HG02870 (cell line): Measurements from ENCODE around the gene CNTNAP2.

Experiments
- ATAC-seq: cut with Tn5 transposase; IDR thresholded peaks from one replicate; pipeline ENCODE4 v1.9.1; 2021; ENCODE audit warnings: mild to moderate bottlenecking, moderate library complexity; ENCODE audit not compliant: unreplicated experiment

CNTNAP2 gene

DNA sequence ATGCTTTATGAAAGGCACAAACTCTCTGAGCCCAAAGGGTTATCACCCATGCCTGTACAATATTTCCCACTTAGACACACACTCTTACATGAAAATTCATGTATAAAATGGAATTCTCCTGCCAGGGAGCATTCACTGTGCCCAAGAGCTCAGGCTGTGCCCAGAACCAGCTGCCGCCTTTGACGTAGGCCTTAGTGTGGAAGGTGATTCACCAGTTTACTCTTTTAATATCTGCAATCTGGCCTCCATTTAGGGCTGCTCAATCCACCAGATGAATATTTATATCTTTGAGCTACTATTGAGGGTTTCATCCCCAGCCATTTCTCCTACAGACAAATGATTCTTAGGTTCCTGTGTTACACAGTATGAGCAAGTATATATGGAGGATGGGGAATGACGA lies 849.7 kb downstream of the CNTNAP2 start:
- no peak for ATAC-seq

DNA sequence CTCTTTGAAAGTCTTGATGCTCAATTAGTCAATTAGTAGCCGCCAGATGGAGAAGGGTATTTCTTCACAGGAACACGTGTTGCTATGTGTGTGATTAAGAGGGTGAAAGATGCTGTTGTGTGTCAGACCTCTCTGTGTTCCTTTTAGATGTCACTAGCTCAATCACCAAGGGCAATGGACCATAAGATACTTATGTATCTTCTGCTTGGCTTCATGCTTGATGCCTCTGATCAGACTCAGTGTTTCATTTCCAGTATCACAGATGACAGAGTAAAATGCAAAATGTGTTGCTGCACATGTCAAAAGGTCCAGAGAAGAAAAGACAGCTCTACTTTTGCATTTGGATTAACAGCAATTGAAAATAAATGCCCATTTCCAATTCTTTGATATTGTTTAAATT lies 865.9 kb downstream of the CNTNAP2 start:
- ATAC-seq = no peak

DNA sequence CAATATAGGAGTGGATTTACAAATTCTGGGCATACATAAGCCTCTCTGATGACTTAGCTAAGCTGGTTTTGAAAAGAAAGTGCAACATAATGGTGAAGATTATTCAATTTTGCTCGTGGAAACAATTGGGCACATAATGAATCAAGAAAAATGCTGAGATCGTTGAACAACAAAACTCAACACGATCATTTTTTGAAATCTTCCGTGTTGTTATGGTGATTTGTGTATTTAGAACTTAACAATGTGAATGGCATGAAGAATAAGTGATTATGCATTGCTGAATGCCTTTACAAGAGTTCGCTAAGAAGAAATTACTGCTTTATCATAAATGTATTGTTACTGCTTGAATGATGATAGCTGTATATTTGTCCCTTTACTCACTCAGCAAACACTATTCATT lies 875.0 kb downstream of the CNTNAP2 start:
- ATAC-seq = no peak

DNA sequence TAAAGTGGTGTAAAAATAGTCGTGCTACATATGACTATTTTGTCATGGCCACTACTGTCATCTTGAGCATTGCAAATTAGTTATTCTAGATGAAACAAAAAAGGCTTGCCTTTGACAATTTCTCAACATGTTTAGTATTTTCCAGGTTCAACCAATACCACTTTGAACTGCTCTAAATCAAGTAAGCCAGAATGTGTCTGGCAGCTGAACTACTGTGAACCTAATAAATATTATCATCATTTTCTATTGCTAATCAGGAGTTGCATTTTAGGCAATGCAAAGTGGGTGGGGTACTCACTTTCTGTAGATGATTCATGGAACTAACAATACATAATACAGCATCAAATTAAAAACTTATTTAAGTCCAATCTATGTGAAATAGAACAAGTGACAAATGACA lies 877.2 kb downstream of the CNTNAP2 start:
- no peak for ATAC-seq

DNA sequence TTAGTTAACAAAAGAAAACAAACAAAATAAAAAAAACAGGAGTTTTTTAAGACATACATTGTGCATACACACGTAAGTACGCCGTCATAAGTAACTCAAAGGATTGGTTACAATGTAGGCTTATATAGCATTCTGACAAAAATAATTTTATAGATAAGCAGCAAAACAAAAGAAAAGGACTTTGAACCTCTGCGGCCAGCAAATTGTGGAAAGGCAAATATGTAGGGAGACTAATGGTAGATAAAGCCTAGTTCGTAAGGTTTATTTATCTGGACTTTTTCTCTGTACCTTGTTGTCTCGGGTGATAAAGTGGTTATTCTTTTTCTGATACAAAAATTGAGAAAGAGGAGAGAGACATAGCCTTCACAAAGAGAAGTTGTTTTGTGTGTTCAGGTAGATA lies 891.9 kb downstream of the CNTNAP2 start:
- no peak for ATAC-seq

DNA sequence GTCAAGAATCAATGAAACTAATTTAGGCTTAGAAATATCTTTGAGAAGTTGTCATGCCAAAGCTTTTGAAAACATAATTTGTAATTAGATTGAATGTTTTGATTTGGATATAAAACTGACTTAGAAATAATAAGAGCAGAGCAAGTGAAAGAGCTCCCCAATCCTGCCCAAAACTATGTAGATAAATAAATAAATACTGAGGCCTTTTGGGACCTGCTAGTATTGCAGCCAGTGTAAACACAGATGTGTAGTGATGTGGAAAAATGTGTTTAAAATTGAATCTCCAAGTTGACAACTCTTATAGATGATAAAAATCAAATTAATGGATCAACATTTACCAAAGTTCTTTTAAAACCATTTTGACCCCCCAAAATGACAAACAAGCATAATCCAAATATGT lies 896.1 kb downstream of the CNTNAP2 start:
- no peak for ATAC-seq

DNA sequence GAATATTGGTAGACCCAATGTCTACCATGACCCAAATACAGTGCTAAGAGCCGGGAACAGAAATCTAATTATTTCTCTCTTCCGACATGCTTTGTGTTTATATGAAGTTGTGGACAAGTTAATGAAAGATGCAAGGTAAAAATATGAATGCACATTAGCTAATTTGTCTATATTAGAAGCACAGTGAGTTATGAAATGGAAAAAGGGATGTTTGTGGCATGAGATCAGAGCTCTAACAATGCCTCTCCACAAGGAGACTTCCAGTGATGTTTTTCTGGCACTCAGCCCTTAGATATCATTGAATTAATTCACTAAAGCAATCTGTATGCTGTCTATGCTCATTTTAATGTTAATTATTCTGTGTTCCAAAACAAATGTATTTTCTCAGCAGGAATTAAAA lies 897.2 kb downstream of the CNTNAP2 start:
- ATAC-seq = no peak

DNA sequence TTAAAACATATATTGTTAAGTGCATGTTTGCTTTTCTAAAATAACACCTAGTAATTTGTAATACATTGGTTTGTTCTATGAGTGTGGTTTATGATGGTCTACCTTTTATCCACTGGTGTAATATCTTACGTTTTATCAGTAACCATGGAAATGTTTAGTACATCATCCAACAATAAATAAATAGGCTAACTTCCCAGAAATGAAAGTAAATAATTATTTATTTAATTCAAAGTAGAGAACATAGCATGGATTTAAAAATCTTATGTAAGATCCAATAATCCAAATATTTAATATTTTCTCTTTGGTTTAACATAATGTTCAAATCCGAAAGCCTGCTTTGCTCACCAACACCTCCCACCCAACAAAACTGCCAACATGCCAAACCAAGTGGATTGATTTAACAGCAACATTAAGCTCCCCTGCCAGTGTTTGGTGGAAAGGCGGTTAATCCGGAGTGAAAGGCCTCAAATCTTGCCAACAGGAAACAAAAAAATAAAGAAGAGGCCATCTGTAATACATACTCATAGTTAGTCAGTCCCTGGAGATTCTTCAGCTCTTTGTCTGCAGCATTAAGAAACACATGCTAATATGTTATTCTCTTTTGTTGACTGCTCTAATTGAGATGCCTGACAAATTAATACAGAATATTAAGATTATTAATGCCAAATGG lies 897.8 kb downstream of the CNTNAP2 start:
- no peak for ATAC-seq

DNA sequence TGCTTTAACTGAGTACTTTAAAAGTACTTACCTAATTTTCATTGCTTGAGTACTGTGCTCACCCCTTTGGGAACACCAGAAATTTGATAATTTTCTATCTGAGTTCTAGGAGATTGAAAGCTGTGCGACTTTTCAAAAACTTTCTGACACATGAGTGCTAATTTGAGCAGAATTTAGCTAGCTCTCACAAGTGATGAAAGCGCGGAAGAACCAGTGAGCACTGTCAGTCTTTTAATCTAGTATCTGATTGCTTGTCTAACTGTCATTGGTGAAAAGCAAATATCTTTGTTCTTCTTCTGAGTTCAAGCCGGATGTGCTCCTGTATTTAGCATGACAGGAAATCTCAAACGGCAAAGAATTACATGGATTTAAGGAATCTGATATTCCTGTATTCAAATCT lies 899.4 kb downstream of the CNTNAP2 start:
- ATAC-seq = no peak

DNA sequence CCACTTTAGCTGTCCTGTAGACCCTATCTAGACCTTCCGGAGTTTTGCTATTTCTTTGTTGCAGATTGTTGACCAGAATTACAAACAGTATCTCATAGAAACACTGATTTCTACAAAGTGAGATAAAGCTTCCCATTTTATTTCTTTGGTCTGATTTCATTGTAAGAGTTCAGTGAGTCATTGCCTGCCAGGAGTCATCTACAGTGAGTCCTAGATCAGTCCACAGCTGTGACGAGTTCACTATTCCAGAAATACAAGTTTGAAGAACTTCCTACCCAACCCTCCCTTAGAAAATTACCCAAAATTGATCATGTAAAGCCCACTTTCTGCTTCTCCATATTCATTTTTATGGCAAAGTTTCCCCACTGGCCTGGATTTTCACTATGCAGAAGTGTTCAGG lies 905.5 kb downstream of the CNTNAP2 start:
- no peak for ATAC-seq

DNA sequence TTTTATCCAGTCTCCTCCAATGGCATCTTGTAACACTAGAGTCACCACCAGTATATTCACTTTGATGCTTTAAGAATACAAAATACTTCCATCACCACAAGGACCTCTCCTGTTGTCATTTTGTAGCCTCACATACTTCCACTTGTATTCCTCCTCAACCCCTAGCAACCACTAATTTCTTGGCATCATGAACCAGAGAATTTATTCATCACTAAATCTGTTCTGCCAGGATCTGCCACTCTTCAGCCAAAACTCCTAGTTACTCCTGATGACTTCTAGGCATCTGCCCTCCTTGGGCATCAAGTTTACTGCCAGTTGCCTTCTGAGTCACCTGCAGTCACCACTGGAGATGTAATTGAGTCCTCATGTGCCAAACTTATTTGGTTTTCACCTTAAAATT lies 906.8 kb downstream of the CNTNAP2 start:
- ATAC-seq = no peak

DNA sequence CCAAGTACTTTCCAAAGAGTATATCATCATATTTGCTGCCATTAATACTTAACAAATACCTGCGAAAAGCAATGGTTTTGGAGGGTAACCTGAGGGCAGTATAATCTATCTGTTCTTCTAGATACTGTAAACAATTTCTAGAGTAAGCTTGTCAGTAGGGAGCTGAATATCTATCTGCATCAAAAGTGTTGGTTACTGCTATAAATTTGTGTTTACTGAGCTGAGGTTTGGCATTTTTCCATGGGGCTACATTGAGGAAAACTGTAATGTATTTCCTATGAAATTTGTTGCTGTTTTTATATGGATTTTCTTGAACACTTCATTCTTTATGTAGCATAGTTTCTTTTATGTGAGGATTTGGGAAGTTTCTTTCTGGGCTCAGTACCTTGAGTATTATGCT lies 913.4 kb downstream of the CNTNAP2 start:
- ATAC-seq = no peak

DNA sequence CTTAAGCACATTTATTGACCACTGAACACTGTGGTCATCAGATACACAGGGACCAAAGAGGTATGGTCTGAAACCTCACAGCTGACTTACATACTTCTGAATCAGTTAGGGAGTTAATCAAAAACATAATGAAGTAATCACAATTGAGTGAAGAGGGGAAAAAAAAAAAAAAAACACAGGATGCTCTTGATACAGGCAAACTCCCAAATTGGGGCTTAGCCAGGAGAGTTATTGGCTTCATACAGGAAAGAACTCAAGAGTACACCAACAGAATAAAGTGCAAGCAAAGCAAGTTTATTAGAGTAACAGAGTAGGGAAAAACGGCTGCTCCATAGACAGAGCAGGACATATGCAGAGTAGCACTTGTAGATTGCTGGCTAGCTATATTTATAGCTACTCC lies 917.0 kb downstream of the CNTNAP2 start:
- ATAC-seq = no peak

DNA sequence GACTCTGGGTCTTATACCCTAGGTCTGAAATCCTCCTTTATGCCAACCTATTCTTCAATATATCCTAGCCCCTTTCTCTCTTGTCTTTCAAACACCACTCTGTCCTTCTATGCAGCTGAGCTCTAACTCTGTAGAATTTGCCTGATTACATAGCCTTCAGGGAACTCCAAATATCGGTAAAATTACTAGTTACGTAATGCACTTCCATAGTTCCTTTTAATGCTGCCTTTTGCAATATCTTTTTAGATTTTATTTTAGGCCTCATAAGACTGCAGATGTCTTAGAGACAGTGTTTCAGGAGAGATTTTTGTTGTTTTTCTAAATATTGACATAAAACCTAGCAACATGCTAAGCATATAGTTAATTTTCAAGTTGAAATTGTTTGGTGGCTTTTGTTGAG lies 924.8 kb downstream of the CNTNAP2 start:
- no peak for ATAC-seq

DNA sequence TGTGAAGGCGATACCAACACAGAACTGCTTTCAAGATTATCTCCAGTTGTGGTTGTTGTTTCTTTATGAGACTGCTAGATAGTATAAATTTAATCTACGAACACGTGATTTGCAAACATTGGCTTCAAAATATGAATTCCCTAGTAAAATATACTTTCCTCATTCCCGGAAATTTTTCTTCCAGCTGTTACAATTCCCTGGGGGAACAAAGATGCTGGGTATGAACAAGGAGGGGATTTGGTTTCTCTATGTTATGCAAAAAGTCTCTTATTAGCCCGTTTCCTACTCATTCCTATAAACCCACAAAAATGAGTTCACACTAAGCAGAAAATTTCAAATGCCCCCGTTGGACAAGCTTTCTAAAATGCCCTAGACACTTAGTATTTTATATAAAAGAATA lies 928.3 kb downstream of the CNTNAP2 start:
- ATAC-seq = no peak

DNA sequence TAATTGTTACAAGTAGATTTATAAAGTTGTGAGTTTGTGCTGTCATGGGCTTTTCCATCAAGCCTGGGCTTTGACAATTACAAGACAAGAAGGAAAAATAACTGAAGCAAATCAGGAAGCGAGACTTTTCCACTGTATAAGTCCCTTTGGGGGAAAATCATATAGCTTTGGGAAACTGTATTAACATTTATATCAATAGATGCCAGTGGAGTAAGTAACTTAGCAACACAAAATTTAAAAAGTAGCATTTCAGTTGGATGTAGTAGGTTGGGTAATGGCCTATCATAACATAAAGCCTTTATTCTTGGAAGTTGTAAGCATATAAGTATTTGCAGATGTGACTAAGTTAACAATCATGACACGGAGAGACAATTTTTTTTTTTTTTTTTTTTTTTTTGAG lies 931.1 kb downstream of the CNTNAP2 start:
- ATAC-seq = no peak

DNA sequence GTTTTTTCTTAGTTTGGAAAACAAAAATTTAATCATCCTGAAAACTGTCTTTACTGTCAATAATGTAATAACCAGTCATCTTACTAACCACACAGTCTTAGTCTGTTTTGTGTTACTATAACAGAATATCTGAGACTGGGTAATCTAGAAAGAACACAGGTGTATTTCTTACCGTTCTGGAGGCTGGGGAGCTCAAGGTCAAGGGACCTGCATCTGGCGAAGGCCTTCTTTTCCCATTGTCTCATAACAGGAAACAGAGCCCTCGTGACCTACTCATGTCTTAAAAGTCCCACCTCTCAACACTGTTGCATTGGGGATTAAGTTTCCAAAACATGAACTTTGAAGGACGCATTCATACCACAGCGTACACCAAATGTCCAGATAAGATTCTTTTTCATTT lies 932.3 kb downstream of the CNTNAP2 start:
- no peak for ATAC-seq

DNA sequence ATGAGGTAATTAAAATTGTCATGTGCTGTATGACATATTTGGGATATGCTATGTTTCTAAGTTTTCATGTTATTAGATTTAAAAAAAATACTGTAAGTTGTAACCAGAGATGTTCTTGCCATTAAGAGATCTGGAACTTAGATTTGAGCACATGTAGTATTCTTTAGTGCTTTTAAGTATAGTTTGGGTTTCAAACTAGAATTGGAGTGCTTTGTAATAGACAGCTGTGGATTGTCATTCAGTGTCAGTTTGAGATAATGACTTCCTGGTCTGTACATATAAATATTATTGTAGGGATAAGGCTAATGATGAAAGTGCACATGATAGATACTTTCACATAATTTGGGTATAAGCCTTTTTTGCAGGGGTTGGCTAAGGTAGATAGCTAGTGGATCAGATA lies 936.2 kb downstream of the CNTNAP2 start:
- ATAC-seq = no peak

DNA sequence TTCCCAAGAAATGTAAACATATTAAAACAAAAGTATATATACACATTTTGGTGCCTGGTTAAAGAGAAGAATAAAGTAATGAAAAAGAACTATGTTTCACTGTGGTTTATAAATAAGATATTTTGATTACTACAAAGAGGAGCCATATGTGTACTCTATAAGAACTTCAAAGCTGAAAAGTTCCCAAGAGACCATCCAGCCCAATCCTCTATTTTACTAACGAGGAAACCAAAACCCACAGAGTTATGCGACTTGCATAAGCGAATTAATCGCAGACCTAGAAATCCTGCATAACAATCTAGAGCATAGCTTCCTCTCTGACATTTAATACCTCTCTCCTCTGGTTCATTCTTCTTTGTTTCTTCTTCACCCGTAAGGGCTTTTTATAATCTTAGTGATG lies 937.1 kb downstream of the CNTNAP2 start:
- no peak for ATAC-seq

DNA sequence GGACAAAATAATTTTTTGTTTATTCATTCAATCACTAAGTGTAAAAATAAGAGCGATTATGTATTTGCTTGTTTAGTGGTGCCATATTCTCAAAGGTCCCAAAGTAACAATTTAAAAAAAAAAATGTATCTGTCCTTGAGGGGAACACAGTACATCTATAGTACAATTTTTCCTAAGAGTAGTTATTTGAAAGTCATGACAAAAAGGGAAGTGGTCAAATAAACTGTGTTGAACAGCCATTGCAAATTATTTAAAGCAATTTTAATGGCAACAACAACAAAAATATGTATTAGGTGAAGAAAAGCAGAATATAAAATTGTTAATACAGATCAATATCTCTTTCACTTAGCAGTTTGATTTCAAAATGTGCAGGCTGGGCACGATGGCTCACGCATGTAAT lies 943.5 kb downstream of the CNTNAP2 start:
- no peak for ATAC-seq

DNA sequence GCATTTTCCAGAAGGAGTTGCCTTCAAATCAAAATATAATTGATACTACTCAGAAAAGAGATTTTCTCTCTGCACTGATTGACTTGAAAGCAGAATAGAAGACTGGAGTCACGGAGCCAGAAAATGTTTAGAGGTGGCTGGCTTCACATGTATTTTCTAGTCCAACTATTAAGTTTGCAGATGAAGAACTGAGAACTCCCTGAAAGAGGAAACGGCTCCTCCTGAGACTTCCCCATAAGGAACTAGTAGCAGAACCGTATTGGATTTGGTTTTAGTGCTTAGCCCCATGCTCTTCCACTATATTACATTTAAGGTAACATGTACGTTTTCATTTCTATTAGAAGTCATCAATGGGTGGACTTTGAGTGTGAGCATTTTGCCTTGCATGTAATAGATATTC lies 946.3 kb downstream of the CNTNAP2 start:
- no peak for ATAC-seq

DNA sequence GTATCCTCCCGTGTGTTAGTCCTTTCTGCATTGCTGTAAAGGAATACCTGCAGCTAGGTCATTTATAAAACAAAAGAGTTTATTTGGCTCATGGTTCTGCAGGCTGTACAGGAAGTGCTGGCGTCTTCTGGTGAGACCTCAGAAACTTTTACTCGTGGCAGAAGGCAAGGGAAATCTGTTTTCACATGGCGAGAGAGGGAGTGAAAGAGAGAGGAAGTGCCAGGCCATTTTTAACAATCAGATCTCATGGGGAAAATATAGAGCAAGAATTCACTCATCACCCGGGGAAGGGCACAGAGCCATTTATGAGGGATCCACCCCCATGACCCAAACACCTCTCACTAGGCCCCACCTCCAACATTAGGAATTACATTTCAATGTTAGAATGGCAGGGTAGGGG lies 952.2 kb downstream of the CNTNAP2 start:
- no peak for ATAC-seq

DNA sequence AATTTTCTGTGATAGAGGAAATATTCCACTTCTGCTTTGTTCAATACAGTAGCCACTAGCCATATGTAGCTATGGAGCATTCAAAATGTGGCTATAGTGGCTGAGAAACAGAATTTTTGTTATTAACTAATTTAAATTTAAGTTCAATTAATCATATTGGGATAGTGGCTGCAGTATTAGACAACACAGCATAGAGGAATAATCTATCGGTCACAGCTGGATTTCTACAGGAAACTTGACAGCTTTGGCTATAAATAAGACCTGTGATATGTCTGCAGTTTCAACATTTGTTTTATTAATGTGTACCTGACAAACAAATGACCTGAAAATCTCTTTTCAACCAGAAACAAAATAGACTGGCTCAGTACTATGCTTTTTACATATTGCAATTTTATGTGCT lies 953.2 kb downstream of the CNTNAP2 start:
- no peak for ATAC-seq

DNA sequence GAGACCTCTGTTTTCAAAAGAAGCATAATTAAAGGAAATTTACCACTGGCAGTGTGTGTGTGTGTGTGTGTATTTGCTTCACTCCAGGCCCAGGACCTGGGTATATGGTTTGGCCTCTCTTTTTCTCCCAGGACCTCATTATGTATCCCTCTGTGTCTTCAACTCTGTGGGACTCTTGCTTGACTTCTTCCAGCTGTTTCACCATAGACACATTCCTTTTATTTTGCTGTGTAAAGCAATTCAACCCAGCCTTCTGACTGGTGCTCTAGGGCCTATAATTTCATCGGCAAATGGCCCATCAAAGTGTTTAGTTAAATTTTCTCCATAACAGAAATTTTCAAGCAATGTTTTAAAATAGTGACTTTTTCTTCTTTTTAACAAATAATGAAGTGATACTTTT lies 954.3 kb downstream of the CNTNAP2 start:
- no peak for ATAC-seq
